ENCODE data around the gene PDIA4.

DNA sequence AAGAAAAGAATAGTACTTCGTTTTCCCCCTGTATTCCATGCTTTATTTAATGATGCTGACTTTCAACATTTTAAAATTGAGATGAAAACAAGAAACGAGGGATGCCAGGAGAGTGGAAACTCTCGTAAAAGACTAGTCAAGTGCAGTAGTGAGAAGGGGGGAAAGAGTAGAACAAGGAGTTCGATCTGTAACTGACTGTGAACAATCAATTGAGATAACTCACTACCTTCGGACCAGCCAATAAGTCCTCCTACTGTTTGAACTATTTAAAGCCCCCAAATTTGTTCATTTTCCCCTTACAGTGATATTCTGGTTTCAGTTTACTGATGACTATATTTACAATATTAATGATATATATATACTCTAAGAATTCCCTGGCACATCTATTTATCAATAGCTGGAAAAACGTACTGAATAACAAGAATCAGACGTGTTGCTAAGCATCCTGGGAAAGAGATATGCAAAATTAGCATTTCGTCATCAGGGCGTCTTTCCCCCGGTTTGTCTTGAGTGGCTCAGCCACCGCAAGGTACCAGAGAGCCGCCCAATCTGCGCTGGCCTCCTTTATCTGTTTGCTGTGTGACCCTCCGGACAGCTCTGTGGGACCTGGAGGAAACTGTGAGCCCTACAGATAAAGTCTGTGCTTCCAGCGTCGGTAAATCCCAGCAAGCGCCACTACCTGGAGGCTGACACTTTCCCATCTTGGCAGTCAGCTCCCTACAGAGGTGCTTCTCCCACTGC, 41.1 kb downstream of the PDIA4 start:
- TF ChIP-seq POLR2A (IDR thresholded peaks at IDR 0.05; ENCODE audit: low read depth, low read length) (no peak; the same call in 1 of the 2 replicates), POLR2AphosphoS5 (IDR thresholded peaks at IDR 0.05; ENCODE audit: low read depth, low read length) (no peak)

Measured in GM12892 (cell line).